Sigmoid colon (tissue), 3 donors: ENCODE results near the gene CRTAC1.

Source experiments
- POLR2A ChIP-seq, 2 donors: fragments of 450-650 bp; IDR thresholded peaks; one replicate each; pipeline ENCODE4 v1.6.1; 2016; ENCODE audit warnings: antibody characterized with exemption in 2 of 2, mild to moderate bottlenecking in 2 of 2, moderate library complexity in 2 of 2
- TF ChIP-seq, protein P1 (sequence below), 4 experiments: fragments of 450-650 bp in 3 of 4; fragments of 200-600 bp in 1 of 4; IDR thresholded peaks; one replicate each; pipeline ENCODE4 v1.5.1; 2016 to 2019; ENCODE audit warnings: antibody characterized with exemption in 4 of 4, mild to moderate bottlenecking in 3 of 4, moderate library complexity in 2 of 4

DNA sequence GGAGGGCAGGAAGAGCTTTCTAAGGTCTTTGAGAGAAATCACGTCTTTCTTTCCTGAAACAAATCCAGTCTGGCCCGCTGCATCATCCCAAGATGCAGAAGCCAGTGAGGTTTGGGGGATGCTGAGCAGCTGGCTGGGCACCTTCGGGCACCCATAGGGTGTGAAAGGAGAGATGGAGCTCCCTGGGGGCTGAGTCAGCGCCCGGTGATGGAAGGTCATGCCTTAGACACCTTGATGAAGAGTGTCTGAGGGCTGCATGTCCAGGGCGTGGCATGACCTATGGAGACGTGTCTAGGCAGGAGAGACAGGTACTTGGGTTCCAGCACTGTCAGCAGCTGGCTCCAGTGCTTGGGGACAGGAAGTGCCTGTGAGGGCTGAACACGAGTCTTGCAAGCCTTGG lies 92.5 kb downstream of the CRTAC1 start:
- TF ChIP-seq, protein P1, sequence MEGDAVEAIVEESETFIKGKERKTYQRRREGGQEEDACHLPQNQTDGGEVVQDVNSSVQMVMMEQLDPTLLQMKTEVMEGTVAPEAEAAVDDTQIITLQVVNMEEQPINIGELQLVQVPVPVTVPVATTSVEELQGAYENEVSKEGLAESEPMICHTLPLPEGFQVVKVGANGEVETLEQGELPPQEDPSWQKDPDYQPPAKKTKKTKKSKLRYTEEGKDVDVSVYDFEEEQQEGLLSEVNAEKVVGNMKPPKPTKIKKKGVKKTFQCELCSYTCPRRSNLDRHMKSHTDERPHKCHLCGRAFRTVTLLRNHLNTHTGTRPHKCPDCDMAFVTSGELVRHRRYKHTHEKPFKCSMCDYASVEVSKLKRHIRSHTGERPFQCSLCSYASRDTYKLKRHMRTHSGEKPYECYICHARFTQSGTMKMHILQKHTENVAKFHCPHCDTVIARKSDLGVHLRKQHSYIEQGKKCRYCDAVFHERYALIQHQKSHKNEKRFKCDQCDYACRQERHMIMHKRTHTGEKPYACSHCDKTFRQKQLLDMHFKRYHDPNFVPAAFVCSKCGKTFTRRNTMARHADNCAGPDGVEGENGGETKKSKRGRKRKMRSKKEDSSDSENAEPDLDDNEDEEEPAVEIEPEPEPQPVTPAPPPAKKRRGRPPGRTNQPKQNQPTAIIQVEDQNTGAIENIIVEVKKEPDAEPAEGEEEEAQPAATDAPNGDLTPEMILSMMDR (IDR thresholded peaks at IDR 0.05): no peak
- TF ChIP-seq POLR2A (IDR thresholded peaks at IDR 0.05): no peak
